Measurements from ENCODE around the gene CFTR.
"Not testable (repeated sequence)": the region's sequence is repeated elsewhere in the genome, so short reads cannot be mapped to it uniquely, and the experiment has no call there.

CFTR gene

DNA sequence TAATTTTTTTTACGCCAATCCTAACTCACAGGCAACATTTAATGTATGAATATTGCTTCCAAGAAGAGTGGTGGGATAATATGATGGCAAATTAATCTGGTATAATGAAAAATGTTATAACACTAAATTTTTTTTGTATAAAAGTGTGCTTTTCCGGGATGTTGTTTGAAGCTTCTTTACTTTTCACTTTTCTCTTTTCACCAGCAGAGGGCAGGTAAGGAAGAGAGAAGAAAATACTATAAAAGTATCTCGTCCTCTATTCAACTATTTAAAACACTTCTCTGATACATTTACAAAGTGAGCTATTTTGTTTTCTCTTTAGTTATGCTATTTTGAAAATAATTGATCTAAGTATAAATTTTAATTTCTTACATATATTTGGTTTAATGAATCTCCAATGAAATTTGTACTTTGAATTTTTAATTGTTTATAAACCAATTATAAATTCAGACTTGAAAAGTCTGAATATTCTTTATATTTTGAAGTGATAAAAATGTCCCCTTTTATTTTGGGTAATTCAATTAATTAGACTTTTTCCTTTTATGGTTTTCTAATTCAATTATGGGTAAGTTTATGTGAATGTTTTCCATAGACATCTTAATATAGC, 20.7 kb upstream of the CFTR start:
- TF ChIP-seq, protein P1, sequence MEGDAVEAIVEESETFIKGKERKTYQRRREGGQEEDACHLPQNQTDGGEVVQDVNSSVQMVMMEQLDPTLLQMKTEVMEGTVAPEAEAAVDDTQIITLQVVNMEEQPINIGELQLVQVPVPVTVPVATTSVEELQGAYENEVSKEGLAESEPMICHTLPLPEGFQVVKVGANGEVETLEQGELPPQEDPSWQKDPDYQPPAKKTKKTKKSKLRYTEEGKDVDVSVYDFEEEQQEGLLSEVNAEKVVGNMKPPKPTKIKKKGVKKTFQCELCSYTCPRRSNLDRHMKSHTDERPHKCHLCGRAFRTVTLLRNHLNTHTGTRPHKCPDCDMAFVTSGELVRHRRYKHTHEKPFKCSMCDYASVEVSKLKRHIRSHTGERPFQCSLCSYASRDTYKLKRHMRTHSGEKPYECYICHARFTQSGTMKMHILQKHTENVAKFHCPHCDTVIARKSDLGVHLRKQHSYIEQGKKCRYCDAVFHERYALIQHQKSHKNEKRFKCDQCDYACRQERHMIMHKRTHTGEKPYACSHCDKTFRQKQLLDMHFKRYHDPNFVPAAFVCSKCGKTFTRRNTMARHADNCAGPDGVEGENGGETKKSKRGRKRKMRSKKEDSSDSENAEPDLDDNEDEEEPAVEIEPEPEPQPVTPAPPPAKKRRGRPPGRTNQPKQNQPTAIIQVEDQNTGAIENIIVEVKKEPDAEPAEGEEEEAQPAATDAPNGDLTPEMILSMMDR (IDR thresholded peaks at IDR 0.05; ENCODE audit: extremely low read depth, missing control alignments), result no peak

DNA sequence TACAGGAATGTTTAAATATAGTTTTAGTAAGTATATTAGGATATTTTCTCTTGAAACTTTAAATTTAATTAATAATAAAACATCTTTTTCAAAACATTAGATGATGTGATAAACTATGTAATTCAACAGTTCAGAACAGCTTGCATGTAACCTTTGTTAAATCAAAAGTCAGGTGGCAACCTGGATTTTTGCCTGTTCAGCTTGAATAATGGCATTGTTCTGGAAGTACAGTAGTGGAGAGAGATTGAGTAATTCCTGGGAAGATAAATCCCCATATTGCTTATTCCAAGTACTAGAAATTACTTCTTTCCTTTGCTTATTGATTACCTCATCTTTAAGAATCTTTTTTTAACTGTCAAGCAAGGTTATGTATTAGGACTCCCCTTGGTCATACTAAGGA, 20.1 kb upstream of the CFTR start:
- TF ChIP-seq, protein P1 (IDR thresholded peaks at IDR 0.05; ENCODE audit: extremely low read depth, missing control alignments), result no peak
- DNase-seq (ENCODE audit: low spot score), result no peak

More for the DNA sequence above, 20.7 kb upstream of the CFTR start:
- DNase-seq (ENCODE audit: low spot score), result no peak

DNA sequence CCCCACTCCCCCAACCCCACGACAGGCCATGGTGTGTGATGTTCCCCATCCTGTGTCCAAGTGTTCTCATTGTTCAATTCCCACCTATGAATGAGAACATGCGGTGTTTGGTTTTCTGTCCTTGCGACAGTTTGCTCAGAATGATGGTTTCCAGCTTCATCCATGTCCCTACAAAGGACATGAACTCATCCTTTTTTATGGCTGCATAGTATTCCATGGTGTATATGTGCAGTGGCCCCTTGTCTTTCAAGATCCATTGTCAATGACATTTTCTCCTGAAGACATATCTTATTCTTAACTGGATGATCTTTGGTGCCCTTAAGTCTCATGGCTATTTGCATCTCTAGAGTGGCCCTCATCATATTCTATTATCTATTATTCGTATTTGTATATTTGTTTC, 19.0 kb upstream of the CFTR start:
- DNase-seq (ENCODE audit: low spot score), result not testable (repeated sequence)

DNA sequence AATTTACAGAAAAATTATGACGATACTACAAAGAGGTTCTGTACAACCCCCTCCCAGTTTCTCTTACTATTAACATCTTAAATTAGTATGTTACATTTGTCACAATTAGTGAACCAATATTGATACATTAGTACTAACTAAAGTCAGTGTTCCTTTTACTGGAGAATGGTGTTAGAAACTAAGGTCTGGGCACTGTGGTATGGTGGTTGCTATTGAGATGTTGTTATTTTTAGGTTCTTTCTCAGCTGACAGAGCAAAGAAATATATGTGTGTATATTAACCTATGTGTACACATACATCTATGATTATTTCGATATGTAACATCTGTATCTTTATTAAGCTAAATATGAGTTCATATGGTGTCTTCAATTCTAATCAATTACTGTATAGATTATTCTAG, 11.7 kb upstream of the CFTR start:
- DNase-seq (ENCODE audit: low spot score), result no peak
- TF ChIP-seq, protein P1 (IDR thresholded peaks at IDR 0.05; ENCODE audit: extremely low read depth, missing control alignments), result no peak

DNA sequence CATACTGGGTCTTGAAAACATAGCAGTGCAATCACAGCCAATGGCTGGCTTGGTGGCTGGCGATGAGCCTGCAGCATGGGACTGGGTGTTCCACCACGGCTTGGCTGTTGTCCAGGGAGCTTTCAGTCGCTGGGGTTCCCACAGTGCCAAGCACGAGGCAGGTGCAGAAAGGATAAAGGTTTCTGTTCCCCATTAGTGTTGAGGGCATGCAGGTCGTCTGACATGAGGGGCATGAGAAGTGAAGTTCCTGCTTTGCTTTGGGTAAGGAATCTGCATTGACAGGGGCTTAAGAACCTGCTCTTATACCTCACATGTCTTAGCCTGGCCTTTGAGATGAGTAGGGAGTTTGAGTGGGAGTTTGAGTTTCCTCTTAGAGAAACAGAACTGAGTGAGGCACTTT, 9.0 kb upstream of the CFTR start:
- peak; percentile 15 for DNase-seq (ENCODE audit: low spot score)
- TF ChIP-seq, protein P1 (IDR thresholded peaks at IDR 0.05; ENCODE audit: extremely low read depth, missing control alignments), result no peak

DNA sequence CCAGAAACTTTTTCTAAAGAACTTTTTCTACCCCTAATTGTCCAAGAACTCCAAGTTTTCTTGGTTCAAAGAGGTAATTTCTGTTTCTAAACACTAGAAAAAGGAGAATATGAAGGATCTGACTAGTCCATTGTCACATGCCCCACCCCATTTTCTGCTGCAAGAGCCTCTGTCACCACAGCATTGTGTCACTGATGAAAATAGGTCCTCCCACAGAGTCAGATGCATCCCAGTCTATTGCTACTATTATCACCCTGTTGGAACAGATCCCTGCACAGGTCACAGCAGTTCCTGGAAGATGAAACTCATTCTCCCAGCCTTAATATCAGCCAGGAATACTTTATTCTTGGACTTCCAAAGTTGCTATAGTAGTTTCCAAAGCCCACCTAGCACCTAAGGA, 7.5 kb upstream of the CFTR start:
- DNase-seq (ENCODE audit: low spot score), result no peak
- TF ChIP-seq, protein P1 (IDR thresholded peaks at IDR 0.05; ENCODE audit: extremely low read depth, missing control alignments), result no peak

DNA sequence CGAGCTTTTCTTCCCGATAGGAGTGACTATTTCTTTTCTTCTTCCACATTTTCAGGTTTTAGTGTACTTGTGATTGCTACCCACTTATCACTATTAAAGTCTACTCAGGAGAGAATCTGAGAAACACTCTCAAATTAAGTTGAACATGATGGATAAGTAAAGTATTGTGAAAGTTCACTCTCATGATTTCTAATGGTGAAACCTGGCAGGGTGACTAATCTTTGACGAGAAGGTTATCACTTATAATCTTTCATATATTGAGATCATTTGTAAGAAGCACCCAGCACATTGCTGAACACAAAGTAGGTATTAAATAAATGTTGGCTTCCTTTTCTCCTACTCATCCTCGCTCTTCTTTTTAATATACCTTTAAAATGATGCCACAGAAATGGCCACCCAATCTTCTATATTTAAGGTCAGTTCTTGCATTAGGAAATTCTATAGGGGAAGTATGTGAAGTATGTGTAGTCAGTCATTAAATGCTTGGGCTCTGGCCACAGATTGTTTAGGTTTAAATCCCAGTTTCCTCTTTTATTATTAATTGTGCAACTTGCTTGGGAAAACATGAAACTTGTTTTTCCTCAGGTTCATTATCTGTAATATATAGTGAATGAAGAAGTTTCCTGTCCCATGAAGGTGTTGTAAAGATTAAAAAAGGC, 3.1 kb upstream of the CFTR start:
- TF ChIP-seq, protein P1 (IDR thresholded peaks at IDR 0.05; ENCODE audit: extremely low read depth, missing control alignments), result no peak
- DNase-seq (ENCODE audit: low spot score), result no peak

DNA sequence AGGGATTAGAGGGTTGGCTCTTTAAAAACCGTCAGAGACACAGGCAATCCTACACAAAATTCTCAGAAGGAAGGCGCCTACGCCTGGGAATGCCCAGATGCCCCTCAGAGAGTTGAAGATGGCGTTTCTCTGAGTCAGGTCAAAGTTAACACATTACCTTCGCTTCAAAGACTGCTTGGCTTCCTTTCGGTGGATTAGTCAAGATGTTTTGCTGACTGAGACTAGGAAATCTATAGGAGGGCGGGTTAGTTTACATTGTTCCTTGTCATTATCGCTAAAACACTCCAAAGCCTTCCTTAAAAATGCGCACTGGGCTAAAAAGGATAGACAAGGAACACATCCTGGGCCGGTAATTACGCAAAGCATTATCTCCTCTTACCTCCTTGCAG, 995 bp upstream of the CFTR start:
- no peak for DNase-seq (ENCODE audit: low spot score)
- TF ChIP-seq, protein P1 (IDR thresholded peaks at IDR 0.05; ENCODE audit: extremely low read depth, missing control alignments), result no peak
